Measurements from ENCODE around the gene ZMIZ2.
"Not testable (repeated sequence)": the region's sequence is repeated elsewhere in the genome, so short reads cannot be mapped to it uniquely, and the experiment has no call there.

ZMIZ2 gene

GRCh38 chr7:44775383-44776107 lies 26.9 kb downstream of the ZMIZ2 start:
- no peak for DNase-seq

GRCh38 chr7:44776211-44776610 lies 27.6 kb downstream of the ZMIZ2 start:
- no peak for DNase-seq

GRCh38 chr7:44782460-44782859 lies 33.8 kb downstream of the ZMIZ2 start:
- no peak for DNase-seq

- DNase-seq = no peak
Observed at GRCh38 chr7:44783407-44783806, 34.8 kb downstream of the ZMIZ2 start.

- no peak for DNase-seq
Observed at GRCh38 chr7:44784364-44784763, 35.7 kb downstream of the ZMIZ2 start.

- not testable (repeated sequence) for DNase-seq
Observed at GRCh38 chr7:44785218-44785617, 36.6 kb downstream of the ZMIZ2 start.

- DNase-seq = peak; percentile 43
Observed at GRCh38 chr7:44787041-44787440, 38.4 kb downstream of the ZMIZ2 start.

GRCh38 chr7:44787762-44788161 lies 39.1 kb downstream of the ZMIZ2 start:
- no peak for DNase-seq

- DNase-seq = no peak
Observed at GRCh38 chr7:44789990-44790389, 41.3 kb downstream of the ZMIZ2 start.

- DNase-seq = no peak
Observed at GRCh38 chr7:44791278-44792219, 42.9 kb downstream of the ZMIZ2 start.

GRCh38 chr7:44793919-44794318 lies 45.3 kb downstream of the ZMIZ2 start:
- no peak for DNase-seq

- no peak for DNase-seq
Observed at GRCh38 chr7:44794331-44794730, 45.7 kb downstream of the ZMIZ2 start.

- DNase-seq = peak; percentile 87
Observed at GRCh38 chr7:44796034-44796503, 47.4 kb downstream of the ZMIZ2 start.

- peak; percentile 98 for DNase-seq
Observed at GRCh38 chr7:44796504-44797328, 48.1 kb downstream of the ZMIZ2 start, which contains the start of gene PPIA. PPIA (plus strand) TSS chr7:44796681; CDS start chr7:44796725, 44 bp downstream.

- DNase-seq = peak; percentile 86
Observed at GRCh38 chr7:44797329-44798258, 48.9 kb downstream of the ZMIZ2 start.

- DNase-seq = no peak
Observed at GRCh38 chr7:44798649-44799305, 50.1 kb downstream of the ZMIZ2 start.

GRCh38 chr7:44799939-44800338 lies 51.3 kb downstream of the ZMIZ2 start:
- no peak for DNase-seq

- no peak for DNase-seq
Observed at GRCh38 chr7:44801890-44802289, 53.2 kb downstream of the ZMIZ2 start.

- DNase-seq = no peak
Observed at GRCh38 chr7:44802418-44803025, 53.9 kb downstream of the ZMIZ2 start.

- DNase-seq = not testable (repeated sequence)
Observed at GRCh38 chr7:44803828-44804519, 55.3 kb downstream of the ZMIZ2 start.
